ENCODE results near the gene LCOR. TPM values are rescaled to one million over a fixed set of nuclear protein-coding genes. Genes with fewer than 3 reads are reported as not detected.

The LCOR gene
- total and polyA plus RNA-seq, 9 of the 15 experiments (the other 6 are each of a cell fraction or from before 2014, with no cell fraction given) = 3.6 to 25.2 (median 14.4) TPM

DNA sequence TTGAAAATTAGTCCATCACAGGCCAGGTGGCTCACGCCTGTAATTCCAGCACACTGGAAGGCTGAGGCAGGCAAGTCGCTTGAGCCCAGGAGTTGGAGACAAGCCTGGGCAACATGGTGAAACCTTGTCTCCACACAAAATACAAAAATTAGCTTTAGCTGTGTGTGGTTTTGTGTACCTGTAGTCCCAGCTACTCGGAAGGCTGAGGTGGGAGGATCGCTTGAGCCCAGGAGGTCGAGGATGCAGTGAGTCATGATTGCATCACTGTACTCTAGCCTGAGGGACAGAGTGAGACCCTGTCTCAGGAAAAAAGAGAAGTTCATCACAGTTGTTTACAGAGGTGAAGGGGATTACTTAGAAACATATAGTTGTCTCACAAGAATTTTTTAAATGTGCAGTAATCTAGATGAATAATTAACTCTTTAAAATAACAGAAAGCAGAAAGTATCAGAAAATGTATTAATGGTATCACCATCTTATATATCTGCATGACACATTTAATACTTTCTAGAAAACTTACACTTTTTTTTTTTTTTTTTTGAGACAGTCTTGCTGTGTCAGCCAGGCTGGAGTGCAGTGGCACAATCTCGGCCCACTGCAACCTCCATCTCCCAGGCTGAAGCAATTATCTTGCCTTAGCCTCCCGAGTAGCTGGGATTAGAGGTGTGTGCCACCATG lies 8.9 kb downstream of the LCOR start (continued):
- TF ChIP-seq STAT5B (CRISPR knock-in tag; IDR thresholded peaks at IDR 0.05) = no peak
- no peak for TF ChIP-seq C11orf30 (IDR thresholded peaks at IDR 0.05; ENCODE audit: low read depth)
- TF ChIP-seq, protein P1, sequence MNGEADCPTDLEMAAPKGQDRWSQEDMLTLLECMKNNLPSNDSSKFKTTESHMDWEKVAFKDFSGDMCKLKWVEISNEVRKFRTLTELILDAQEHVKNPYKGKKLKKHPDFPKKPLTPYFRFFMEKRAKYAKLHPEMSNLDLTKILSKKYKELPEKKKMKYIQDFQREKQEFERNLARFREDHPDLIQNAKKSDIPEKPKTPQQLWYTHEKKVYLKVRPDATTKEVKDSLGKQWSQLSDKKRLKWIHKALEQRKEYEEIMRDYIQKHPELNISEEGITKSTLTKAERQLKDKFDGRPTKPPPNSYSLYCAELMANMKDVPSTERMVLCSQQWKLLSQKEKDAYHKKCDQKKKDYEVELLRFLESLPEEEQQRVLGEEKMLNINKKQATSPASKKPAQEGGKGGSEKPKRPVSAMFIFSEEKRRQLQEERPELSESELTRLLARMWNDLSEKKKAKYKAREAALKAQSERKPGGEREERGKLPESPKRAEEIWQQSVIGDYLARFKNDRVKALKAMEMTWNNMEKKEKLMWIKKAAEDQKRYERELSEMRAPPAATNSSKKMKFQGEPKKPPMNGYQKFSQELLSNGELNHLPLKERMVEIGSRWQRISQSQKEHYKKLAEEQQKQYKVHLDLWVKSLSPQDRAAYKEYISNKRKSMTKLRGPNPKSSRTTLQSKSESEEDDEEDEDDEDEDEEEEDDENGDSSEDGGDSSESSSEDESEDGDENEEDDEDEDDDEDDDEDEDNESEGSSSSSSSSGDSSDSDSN (IDR thresholded peaks at IDR 0.05; ENCODE audit: borderline replicate concordance in 1 of 2, low read depth in 2 of 2, low read length in 2 of 2) = no peak
- TF ChIP-seq MTA2 (IDR thresholded peaks at IDR 0.05; ENCODE audit: low read depth) = no peak
- no peak for TF ChIP-seq NELFE (IDR thresholded peaks at IDR 0.05; ENCODE audit: insufficient read depth, insufficient read length)
- TF ChIP-seq, protein P2, sequence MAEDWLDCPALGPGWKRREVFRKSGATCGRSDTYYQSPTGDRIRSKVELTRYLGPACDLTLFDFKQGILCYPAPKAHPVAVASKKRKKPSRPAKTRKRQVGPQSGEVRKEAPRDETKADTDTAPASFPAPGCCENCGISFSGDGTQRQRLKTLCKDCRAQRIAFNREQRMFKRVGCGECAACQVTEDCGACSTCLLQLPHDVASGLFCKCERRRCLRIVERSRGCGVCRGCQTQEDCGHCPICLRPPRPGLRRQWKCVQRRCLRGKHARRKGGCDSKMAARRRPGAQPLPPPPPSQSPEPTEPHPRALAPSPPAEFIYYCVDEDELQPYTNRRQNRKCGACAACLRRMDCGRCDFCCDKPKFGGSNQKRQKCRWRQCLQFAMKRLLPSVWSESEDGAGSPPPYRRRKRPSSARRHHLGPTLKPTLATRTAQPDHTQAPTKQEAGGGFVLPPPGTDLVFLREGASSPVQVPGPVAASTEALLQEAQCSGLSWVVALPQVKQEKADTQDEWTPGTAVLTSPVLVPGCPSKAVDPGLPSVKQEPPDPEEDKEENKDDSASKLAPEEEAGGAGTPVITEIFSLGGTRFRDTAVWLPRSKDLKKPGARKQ (CRISPR knock-in tag; IDR thresholded peaks at IDR 0.05) = no peak
- no peak for TF ChIP-seq ZSCAN29 (IDR thresholded peaks at IDR 0.05)
- TF ChIP-seq FOSL1 (tag; conservative IDR thresholded peaks at IDR 0.05) = peak; percentile 94
- TF ChIP-seq ZNF121 (CRISPR knock-in tag; conservative IDR thresholded peaks at IDR 0.05) = 0 out of 2 replicates have a peak, but pooled peaks have one; percentile 28
- no peak for TF ChIP-seq ZNF165 (CRISPR knock-in tag; IDR thresholded peaks at IDR 0.05; ENCODE audit: borderline replicate concordance)
- TF ChIP-seq PCBP2 (IDR thresholded peaks at IDR 0.05; ENCODE audit: low read depth, low read length, poor library complexity, severe bottlenecking) = no peak
- no peak for TF ChIP-seq SAFB (IDR thresholded peaks at IDR 0.05; ENCODE audit: borderline replicate concordance, low read depth, low read length)
- TF ChIP-seq PCBP1 (IDR thresholded peaks at IDR 0.05; ENCODE audit: low read depth, low read length, poor library complexity, severe bottlenecking) = no peak
- TF ChIP-seq ADNP (tag; IDR thresholded peaks at IDR 0.05) = no peak
- TF ChIP-seq, protein P3, sequence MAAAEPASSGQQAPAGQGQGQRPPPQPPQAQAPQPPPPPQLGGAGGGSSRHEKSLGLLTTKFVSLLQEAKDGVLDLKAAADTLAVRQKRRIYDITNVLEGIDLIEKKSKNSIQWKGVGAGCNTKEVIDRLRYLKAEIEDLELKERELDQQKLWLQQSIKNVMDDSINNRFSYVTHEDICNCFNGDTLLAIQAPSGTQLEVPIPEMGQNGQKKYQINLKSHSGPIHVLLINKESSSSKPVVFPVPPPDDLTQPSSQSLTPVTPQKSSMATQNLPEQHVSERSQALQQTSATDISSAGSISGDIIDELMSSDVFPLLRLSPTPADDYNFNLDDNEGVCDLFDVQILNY (CRISPR knock-in tag; IDR thresholded peaks at IDR 0.05) = no peak
- no peak for TF ChIP-seq CCNT2 (IDR thresholded peaks at IDR 0.05; ENCODE audit: borderline replicate concordance, extremely low read depth, insufficient read length, low read depth, low read length)
- no peak for TF ChIP-seq KAT7 (CRISPR knock-in tag; IDR thresholded peaks at IDR 0.05; ENCODE audit: borderline replicate concordance)
- no peak for TF ChIP-seq CBFA2T2 (conservative IDR thresholded peaks at IDR 0.05)
- peak in 1 of 2 experiments; percentile 76; a peak in 1 of 4 replicates for TF ChIP-seq RCOR1 (IDR thresholded peaks at IDR 0.05; ENCODE audit: borderline replicate concordance in 1 of 2, low read depth in 2 of 2, low read length in 2 of 2)
- TF ChIP-seq ZNF695 (CRISPR knock-in tag; IDR thresholded peaks at IDR 0.05) = no peak
- TF ChIP-seq ZNF239 (CRISPR knock-in tag; IDR thresholded peaks at IDR 0.05) = no peak
- TF ChIP-seq IFI16 (CRISPR knock-in tag; IDR thresholded peaks at IDR 0.05) = no peak
- 0 out of 2 replicates have a peak, but pooled peaks have one; percentile 49 for TF ChIP-seq CREM (IDR thresholded peaks at IDR 0.05; ENCODE audit: low read depth)
- no peak for TF ChIP-seq XRCC3 (IDR thresholded peaks at IDR 0.05)
